ENCODE data around the gene HS6ST1. TPM values are rescaled to one million over a fixed set of nuclear protein-coding genes. Genes with fewer than 3 reads are reported as not detected.
A peak's percentile ranks its signal among the peaks of the same experiment; 100 is the strongest.
"Not testable (repeated sequence)": the region's sequence is repeated elsewhere in the genome, so short reads cannot be mapped to it uniquely, and the experiment has no call there.

HS6ST1 gene
- total RNA-seq, 2 donors from 2014 or later, result 12.5 to 12.9 TPM

DNA sequence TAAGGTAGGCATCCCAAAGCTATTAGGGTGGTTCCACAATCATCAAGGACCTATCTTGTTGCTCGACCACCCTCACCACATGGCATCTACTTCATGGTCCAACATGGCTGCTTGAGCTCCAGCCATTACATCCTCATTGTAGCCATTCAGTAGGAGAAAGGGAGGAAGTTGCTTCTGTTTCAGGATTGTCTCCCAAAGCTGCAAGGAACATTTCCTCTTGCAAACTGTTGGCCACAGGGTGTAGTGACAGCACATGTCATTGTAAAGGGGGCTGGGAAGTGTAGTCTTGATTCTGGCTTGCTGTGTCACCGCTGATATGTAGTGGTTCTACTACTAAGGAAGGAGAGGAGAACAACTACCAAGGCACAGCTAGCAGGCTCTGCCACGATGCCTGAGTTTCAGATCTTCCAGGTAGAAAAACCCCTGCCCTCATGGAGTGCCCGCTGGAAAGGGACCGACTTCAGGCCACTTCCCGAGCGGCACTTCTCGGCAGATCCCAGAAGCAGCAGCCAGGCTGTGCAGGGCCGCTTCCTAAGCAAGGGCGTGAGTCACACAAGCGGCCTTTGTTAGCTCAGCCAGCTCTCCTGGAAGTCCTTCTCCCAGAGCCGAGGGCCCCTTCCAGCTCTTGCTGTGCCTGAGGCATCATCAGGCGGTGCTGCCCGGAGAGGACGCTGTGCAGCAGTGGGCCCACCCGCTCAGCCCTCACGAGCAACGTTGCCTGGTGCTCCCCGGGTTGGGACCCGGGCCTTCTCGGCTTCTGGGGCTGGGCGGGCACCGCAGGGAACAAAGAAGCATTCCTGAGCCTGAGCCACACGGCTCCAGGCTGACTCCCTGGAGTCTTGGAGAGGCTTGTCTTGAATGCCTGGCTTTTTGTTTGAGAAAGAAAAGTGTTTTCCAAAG, 58.2 kb downstream of the HS6ST1 start:
- no peaks in the 10 kb centered on the region for H3K36me3 Mint-ChIP-seq (ENCODE audit: low read depth)
- no peaks in the 10 kb centered on the region for H3K4me1 Mint-ChIP-seq
- H3K9me3 ChIP-seq (ENCODE audit: control insufficient read depth, low read length, poor library complexity, severe bottlenecking), result no peaks in the 10 kb centered on the region
- DNase-seq, result no peak
- no peak overlapping the region for H3K4me3 Mint-ChIP-seq
- H3K27ac Mint-ChIP-seq, result no peak overlapping the region
- H3K27me3 Mint-ChIP-seq, result peaks cover 16% of the 10 kb centered on the region
- ATAC-seq, result no peak

DNA sequence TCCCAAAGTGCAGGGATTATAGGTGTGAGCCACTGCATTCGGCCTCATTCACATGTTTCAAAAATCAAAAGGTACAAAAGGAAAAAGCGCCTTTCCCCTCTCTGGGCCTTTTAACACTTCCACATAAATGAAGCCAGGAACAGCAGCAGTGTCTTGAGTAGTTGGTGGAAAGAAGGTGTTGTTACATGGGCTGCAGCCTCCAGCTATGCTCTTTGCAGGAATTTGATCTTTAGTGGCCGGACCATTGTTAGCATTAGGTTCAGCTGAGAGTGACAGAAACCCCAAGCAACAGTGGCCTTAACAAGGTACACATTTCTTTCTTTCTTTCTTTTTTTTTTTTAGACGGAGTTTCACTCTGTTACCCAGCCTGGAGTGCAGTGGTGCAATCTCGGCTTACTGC, 59.1 kb downstream of the HS6ST1 start:
- Mint-ChIP-seq H3K27ac (no peak overlapping the region), H3K4me1 (no peaks in the 10 kb centered on the region), H3K27me3 (peaks cover 19% of the 10 kb centered on the region), H3K36me3 (ENCODE audit: low read depth) (no peaks in the 10 kb centered on the region), H3K4me3 (no peak overlapping the region)
- ATAC-seq, result no peak
- no peaks in the 10 kb centered on the region for H3K9me3 ChIP-seq (ENCODE audit: control insufficient read depth, low read length, poor library complexity, severe bottlenecking)
- no peak for DNase-seq

GRCh38 chr2:128258218-128258617, 60.5 kb downstream of the HS6ST1 start:
- Mint-ChIP-seq H3K4me1 (no peaks in the 10 kb centered on the region), H3K4me3 (no peak overlapping the region), H3K27ac (no peak overlapping the region), H3K36me3 (ENCODE audit: low read depth) (no peaks in the 10 kb centered on the region), H3K27me3 (peaks cover 19% of the 10 kb centered on the region)
- no peaks in the 10 kb centered on the region for H3K9me3 ChIP-seq (ENCODE audit: control insufficient read depth, low read length, poor library complexity, severe bottlenecking)
- DNase-seq, result no peak
- ATAC-seq, result no peak

DNA sequence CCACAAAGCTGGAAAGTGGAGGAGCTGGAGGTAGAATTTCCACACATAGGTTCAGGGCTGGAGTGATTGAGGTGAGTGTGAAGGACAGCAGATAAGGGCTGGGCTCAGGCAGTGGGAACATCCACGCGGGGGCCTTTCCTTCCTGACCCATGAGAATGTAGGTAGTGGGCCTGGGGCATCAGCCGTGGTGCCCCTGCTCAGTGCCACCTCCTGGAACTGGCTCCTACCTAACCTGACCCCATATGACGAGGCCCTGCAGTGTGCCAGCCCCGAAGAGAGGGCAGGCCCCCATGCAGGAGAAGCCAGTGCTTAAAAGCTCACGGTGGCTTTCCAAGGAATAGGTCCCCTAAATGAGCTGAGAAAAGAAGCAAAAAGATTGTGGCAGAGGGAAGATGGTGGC, 66.2 kb downstream of the HS6ST1 start:
- ATAC-seq, result no peak
- H3K4me1 Mint-ChIP-seq, result no peaks in the 10 kb centered on the region
- no peaks in the 10 kb centered on the region for H3K36me3 Mint-ChIP-seq (ENCODE audit: low read depth)
- peaks cover 24% of the 10 kb centered on the region for H3K27me3 Mint-ChIP-seq
- no peak overlapping the region for H3K4me3 Mint-ChIP-seq
- DNase-seq, result no peak
- no peaks in the 10 kb centered on the region for H3K9me3 ChIP-seq (ENCODE audit: control insufficient read depth, low read length, poor library complexity, severe bottlenecking)
- no peak overlapping the region for H3K27ac Mint-ChIP-seq

- H3K36me3 Mint-ChIP-seq (ENCODE audit: low read depth); H3K9me3 ChIP-seq (ENCODE audit: control insufficient read depth, low read length, poor library complexity, severe bottlenecking); ATAC-seq; H3K4me3 Mint-ChIP-seq; DNase-seq; H3K4me1 Mint-ChIP-seq; H3K27ac Mint-ChIP-seq: not testable (repeated sequence)
- H3K27me3 Mint-ChIP-seq, result peaks cover 24% of the 10 kb centered on the region
These were observed 66.6 kb downstream of the HS6ST1 start for GRCh38 chr2:128252086-128252485.

DNA sequence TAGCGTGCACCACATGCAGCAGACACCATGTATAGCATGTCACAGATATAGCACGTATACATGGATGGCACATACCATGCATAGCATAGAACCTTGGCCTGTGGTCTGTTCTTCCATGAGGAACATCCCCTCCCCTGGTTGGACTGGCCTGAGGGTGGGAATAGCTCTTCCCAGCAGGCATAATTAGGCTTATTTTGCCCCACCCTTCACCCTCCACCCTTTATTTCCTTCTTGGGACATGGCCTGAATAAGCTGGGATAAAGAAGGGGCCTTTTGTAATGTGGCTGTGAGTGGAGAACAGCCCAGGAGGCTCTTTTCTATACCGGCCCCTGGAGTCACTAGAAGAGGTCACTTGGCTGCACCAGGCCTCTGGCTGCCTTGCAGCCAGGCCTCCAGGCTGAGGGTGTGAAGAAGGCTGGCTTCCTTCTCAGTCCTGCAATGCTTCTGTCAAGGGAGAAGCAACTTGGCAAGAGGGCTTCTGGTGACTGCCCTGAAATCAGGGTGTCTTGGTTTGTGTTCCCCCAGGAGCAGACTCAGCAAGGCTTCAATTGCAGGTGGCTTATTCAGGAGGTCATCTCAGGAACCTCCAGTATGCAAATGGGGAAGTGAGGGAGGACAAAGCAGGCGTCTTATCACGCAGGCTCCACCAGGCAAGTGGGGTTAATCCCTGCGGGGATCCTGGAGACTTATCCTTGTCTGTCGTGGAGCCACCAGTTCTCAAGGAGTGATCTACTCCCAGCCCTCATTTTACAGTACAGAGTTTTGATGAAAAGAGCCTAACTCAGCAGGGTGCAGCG, 68.2 kb downstream of the HS6ST1 start:
- H3K27me3 Mint-ChIP-seq, result peaks cover 8% of the 10 kb centered on the region
- ATAC-seq (no peak), DNase-seq (no peak)
- no peak overlapping the region for H3K4me3 Mint-ChIP-seq
- H3K9me3 ChIP-seq (ENCODE audit: control insufficient read depth, low read length, poor library complexity, severe bottlenecking), result no peaks in the 10 kb centered on the region
- peaks cover 11% of the 10 kb centered on the region for H3K4me1 Mint-ChIP-seq
- no peaks in the 10 kb centered on the region for H3K36me3 Mint-ChIP-seq (ENCODE audit: low read depth)
- H3K27ac Mint-ChIP-seq, result no peak overlapping the region

DNA sequence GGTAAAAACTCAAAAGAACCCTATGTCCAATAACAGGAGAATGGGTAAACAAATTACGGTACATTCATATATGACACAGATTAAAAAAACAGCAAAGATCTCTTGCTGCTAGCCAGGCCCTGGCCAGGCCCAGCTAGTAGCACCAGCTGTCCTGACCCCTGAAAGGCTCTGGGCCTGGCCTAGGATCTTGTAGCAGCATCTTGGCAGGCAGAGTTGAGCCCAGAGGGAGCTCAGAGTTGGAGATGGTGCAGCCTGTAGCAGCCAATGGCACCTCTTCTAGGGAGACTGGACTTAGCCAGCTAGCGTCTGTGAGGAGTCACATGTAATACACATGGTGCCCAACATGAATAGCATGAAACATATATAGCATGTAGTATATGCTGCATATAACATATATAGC, 69.1 kb downstream of the HS6ST1 start:
- H3K4me3 Mint-ChIP-seq, result no peak overlapping the region
- H3K36me3 Mint-ChIP-seq (ENCODE audit: low read depth), result no peaks in the 10 kb centered on the region
- H3K27me3 Mint-ChIP-seq, result peaks cover 5% of the 10 kb centered on the region

DNA sequence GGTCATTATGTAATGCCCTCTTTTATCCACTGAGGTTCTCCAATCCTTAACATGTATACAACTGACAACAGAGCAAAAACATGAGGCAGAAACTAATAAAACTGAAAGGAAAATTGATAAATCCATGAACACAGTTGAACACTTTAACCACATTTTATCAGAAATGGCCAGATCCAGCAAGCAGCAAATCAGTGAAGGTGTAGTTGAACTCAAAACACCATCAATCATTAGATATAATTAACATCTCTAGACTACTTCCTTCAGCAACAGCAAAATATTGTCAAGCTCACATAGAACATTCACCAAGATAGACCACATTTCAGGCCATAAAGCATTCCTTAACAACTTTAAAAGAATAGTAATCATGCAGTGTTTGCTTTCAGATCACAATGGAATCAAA, 72.9 kb downstream of the HS6ST1 start:
- DNase-seq (no peak), ATAC-seq (no peak)
- H3K4me3 Mint-ChIP-seq, result no peak overlapping the region
- peaks cover 14% of the 10 kb centered on the region for H3K4me1 Mint-ChIP-seq
- H3K36me3 Mint-ChIP-seq (ENCODE audit: low read depth), result no peaks in the 10 kb centered on the region
- peaks cover 12% of the 10 kb centered on the region for H3K27me3 Mint-ChIP-seq
- H3K27ac Mint-ChIP-seq, result no peak overlapping the region
- no peaks in the 10 kb centered on the region for H3K9me3 ChIP-seq (ENCODE audit: control insufficient read depth, low read length, poor library complexity, severe bottlenecking)

More for the DNA sequence above, 69.1 kb downstream of the HS6ST1 start:
- ATAC-seq (no peak), DNase-seq (no peak)
- Mint-ChIP-seq H3K27ac (no peak overlapping the region), H3K4me1 (peaks cover 11% of the 10 kb centered on the region)
- no peaks in the 10 kb centered on the region for H3K9me3 ChIP-seq (ENCODE audit: control insufficient read depth, low read length, poor library complexity, severe bottlenecking)

GRCh38 chr2:128241896-128242295, 76.8 kb downstream of the HS6ST1 start:
- no peak overlapping the region for H3K4me3 Mint-ChIP-seq
- peaks cover 13% of the 10 kb centered on the region for H3K4me1 Mint-ChIP-seq
- ATAC-seq (no peak), DNase-seq (no peak)
- H3K9me3 ChIP-seq (ENCODE audit: control insufficient read depth, low read length, poor library complexity, severe bottlenecking), result no peaks in the 10 kb centered on the region
- peaks cover 17% of the 10 kb centered on the region for H3K27me3 Mint-ChIP-seq
- H3K27ac Mint-ChIP-seq, result no peak overlapping the region
- H3K36me3 Mint-ChIP-seq (ENCODE audit: low read depth), result no peaks in the 10 kb centered on the region

DNA sequence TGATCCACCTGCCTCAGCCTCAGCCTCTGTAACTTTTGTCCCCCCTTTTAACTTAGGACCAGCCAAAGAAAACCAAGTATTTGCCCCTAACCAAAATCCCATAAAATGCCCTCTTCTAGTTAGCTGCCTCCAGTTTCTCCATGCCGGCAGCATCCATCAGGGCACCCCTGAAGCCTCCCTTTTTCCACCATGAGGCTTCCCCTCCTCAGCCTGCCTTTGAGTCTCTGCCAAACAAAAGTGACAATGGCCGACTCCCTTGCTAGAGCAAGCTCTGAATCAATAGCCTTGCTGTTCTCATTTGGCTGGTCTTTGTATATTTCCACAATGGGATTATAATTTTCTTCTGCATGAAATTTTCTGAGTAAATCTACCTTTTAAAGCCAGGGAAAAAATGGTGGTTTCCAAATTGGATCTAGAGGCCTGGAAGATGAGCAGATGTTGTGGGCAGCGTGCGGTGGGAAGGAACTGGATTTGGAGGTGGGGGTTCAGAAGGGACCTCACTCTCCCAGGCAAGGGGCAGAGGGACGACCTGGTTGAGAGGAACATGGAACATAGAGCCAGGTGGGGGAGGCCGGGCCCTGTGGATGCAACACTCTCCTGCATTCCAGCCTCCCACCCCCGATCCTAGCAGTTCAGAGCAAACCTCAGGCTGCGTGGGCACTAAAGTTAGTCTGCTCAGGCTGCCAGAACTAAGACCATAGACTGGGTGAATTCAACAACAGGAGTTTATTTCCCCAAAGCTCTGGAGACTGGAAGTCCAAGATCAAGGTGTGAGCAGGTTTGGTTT, 80.6 kb downstream of the HS6ST1 start:
- Mint-ChIP-seq H3K4me3 (no peak overlapping the region), H3K27ac (peak overlapping the region; percentile 67), H3K4me1 (peaks cover 3% of the 10 kb centered on the region), H3K27me3 (peaks cover 24% of the 10 kb centered on the region), H3K36me3 (ENCODE audit: low read depth) (no peaks in the 10 kb centered on the region)
- DNase-seq (no peak), ATAC-seq (no peak)
- H3K9me3 ChIP-seq (ENCODE audit: control insufficient read depth, low read length, poor library complexity, severe bottlenecking), result no peaks in the 10 kb centered on the region

DNA sequence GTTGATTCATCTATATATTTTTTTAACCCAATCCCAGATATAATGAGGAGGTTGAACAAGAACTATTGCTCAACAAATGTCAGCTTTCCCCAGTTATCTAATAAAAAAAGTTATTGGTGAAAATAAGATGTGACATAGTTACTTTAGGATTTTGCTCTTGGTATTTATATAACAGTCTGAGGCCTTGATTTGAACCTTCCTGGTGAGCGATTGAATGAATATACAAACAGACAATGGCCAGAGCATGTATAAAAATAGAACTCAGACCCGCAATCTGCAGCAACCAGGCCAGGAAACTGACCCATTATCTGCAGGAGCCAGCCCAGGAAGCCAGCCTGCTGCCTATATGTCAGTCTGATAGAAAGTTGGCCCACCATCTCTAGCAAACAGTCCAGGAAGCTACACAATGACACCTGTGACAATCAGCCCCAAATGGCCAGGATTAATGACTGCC, 81.6 kb downstream of the HS6ST1 start:
- H3K36me3 Mint-ChIP-seq (ENCODE audit: low read depth), result no peaks in the 10 kb centered on the region
- H3K4me1 Mint-ChIP-seq, result peaks cover 5% of the 10 kb centered on the region
- ATAC-seq (no peak), DNase-seq (no peak)
- no peak overlapping the region for H3K27ac Mint-ChIP-seq
- H3K27me3 Mint-ChIP-seq, result peaks cover 20% of the 10 kb centered on the region
- H3K4me3 Mint-ChIP-seq, result no peak overlapping the region
- H3K9me3 ChIP-seq (ENCODE audit: control insufficient read depth, low read length, poor library complexity, severe bottlenecking), result no peaks in the 10 kb centered on the region

- no peak for ATAC-seq
- Mint-ChIP-seq H3K36me3 (ENCODE audit: low read depth) (no peaks in the 10 kb centered on the region), H3K4me1 (peaks cover 5% of the 10 kb centered on the region), H3K27me3 (peaks cover 16% of the 10 kb centered on the region), H3K4me3 (no peak overlapping the region), H3K27ac (no peak overlapping the region)
- no peak for DNase-seq
- no peaks in the 10 kb centered on the region for H3K9me3 ChIP-seq (ENCODE audit: control insufficient read depth, low read length, poor library complexity, severe bottlenecking)
These were observed 82.1 kb downstream of the HS6ST1 start for GRCh38 chr2:128236491-128237035.

- H3K9me3 ChIP-seq (ENCODE audit: control insufficient read depth, low read length, poor library complexity, severe bottlenecking), result no peaks in the 10 kb centered on the region
- Mint-ChIP-seq H3K4me1 (peaks cover 5% of the 10 kb centered on the region), H3K36me3 (ENCODE audit: low read depth) (no peaks in the 10 kb centered on the region), H3K27me3 (peaks cover 20% of the 10 kb centered on the region), H3K4me3 (no peak overlapping the region), H3K27ac (no peak overlapping the region)
- DNase-seq, result no peak
- no peak for ATAC-seq
These were observed 83.1 kb downstream of the HS6ST1 start for GRCh38 chr2:128235581-128235980.
